GM21515 (cell line): ENCODE measurements around the gene ZBTB5.
"Not testable (repeated sequence)": the region's sequence is repeated elsewhere in the genome, so short reads cannot be mapped to it uniquely, and the experiment has no call there.

Experiments
- ATAC-seq: cut with Tn5 transposase; IDR thresholded peaks from one replicate; pipeline ENCODE4 v1.9.1; 2021; ENCODE audit not compliant: unreplicated experiment

The ZBTB5 gene

DNA sequence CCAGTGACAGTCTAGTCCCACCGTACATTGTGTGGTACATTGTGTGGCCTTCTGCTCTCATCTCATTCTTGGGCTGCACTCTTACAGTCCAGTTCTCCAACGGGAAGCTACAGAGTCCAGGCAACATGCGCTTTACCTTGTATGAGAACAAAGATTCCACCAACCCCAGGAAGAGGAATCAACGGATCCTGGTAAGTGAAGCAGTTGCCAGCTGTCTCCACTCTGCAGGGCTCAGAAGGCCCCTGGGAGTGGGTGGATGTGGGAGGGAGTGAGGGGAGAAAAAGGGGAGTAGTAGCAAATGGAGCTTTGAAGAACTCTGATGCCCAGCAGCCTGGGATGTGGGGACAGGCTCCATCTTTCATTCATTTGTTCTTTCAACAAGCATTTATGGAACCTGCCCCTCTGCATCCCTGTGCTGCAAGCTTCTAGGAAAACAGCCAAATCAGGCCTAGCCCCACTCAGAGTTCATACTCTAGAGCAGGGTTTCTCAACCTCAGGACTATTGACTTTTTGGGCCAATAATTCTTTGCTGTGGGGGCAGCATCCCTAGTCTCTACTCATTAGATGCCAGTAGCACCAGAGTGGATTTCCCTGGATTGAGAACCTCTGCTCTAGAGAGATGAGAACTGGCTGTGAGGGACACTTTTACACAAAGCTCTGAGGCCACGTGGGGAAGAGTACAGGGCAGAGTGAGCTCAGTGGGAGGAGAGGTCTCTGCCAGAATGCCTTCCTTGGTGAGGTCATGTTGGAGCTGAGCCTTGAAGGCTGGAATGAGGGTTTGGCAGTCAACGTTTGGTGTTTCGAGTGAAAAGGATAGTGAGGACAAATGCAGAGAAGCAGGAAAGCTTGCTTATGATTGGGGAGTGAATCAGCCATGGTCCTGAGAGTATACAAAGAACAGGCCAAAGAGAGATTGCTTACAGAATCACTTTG, 21.6 kb upstream of the ZBTB5 start:
- no peak for ATAC-seq

DNA sequence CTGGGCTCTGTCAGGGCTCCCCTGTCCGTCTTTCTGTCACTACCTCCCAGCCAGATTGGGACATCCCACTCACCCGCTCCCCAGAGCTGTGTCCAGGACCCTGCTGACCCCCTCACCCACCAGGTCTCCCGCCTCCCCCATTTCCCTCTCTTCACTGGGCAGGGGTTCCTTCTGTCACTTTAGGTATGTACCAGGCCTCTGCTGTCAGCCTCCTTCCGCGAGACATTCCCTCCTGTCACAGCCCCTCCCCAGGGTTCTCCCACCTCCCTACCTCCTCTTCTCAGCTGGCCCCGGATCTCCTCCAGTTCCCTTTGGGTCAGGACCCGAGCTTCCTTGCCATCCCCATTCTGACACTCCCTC, 21.0 kb upstream of the ZBTB5 start:
- ATAC-seq: no peak

DNA sequence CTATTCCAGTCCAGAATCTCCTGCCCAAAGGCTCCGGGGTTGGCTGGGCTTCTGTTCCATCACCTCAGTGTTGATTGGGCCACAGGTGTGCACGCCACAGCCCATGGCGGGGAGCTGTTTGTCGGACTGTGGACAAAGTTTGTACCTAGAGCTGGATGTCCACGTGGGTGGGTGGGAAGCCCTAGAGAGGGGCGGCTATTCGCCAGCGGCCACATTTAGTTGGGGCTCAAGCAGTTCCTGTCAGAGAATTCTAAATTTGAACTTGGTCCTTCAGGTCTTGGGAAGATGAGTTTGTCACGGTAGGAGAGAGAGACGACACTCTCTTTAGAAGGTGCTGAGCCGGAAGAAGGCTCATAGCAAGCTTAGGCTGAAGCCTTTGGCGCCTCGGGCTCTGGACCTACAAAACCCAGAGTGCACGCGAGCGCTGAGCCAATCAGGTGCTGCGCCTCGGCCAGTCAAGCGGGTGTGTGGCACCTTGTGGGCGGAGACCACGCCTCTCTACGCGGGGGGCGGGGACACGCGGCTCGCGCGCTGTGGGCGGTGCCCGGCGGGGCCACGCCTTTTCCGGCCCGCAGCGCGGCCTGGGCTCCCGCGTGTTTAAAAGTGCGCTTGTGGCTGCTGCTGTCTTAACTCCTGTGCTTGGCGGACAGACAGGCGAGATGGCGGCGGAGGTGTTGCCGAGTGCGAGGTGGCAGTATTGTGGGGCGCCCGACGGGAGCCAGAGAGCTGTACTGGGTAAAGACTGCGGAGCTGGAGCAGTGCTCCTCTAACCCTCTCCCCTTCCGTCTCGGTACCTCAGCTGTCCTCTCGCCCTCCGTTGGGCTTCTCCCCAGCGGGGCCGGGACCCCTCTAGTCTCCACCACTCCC, 20.4 kb upstream of the ZBTB5 start, which contains the start of gene POLR1E:
Gene POLR1E (plus strand): TSS at position 560 of the 867 bp plus-strand sequence. CDS start 100 bp downstream, at position 660.
- peak; percentile 98 for ATAC-seq

DNA sequence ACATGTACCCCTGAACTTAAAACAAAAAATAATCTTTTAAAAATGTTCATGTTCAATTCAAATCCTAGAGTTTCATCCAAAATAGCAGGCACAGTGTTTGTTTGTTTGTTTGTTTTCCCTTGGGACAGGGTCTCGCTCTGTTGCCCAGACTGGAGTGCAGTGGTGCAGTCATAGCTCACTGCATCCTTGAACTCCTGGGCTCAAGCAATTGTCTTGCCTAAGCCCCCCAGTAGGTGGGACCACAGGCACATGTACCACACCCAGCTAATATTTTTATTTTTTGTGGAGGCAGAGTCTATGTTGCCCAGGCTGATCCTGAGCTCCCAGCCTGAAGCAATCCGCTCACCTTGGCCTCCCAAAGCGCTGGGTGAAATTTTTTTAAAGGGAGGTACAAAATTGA, 15.5 kb upstream of the ZBTB5 start:
- no peak for ATAC-seq

DNA sequence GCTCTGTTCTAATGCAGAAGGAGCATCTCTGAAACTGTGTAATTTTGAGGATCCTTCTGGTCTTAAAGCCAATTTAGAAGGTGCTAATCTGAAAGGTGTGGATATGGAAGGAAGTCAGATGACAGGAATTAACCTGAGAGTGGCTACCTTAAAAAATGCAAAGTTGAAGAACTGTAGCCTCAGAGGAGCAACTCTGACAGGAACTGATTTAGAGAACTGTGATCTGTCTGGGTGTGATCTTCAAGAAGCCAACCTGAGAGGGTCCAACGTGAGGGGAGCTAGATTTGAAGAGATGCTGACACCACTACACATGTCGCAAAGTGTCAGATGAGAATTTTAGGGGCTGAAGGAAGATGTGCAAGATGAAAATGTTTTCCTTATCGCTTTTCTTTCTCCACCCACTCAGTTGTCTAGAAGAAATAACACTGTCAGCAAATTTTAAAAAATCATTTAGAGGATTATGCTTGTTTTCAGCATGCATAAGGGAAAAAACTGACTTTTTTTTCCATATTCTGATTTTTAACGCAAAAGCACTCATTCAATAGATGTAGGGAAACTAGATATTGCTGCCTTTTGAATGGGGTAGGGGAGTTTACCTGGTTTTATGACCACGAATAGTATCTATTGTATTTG, 12.9 kb upstream of the ZBTB5 start:
- ATAC-seq: not testable (repeated sequence)

DNA sequence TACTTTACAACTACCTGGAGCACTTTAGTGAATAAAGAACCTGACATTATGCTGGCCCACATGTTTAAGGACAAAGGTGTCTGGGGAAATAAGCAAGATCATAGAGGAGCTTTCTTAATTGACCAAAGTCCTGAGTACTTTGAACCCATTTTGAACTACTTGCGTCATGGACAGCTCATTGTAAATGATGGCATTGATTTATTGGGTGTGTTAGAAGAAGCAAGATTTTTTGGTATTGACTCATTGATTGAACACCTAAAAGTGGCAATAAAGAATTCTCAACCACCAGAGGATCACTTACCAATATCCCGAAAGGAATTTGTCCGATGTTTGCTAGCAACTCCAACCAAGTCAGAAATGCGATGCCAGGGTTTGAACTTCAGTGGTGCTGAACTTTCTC, 12.2 kb upstream of the ZBTB5 start:
- not testable (repeated sequence) for ATAC-seq

DNA sequence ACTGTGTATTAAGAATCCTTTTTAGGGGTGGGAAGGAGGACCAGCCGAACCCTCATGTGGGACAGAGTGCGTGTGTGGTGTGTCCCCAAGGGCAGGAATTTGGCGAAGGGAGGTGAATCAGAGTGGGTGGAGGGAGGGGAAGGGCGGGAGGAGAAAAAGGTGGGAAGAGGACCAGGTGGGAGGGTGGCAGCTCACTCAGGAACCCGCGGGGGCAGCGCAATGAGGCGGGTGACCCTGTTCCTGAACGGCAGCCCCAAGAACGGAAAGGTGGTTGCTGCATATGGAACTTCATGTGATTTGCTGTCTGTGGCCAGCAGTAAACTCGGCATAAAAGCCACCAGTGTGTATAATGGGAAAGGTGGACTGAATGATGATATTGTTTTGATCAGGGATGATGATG, 11.7 kb upstream of the ZBTB5 start:
- no peak for ATAC-seq

DNA sequence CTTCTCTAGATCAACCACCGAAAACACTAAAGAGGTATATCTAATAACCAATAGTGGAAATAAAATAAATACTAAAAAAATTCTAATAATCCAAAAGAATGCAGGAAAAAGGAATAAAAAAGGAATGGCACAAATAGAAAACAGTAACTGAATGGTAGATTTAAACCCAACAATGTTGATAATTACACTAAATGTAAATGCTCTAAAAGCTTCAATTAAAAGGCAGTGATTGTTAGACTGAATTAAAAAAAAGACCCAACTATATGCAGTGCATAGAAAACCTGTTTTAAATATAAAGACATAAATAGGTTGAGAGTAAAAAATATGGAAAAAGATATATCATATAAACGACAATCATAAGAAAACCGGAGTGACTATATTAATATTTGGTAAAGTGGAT, 9.2 kb upstream of the ZBTB5 start:
- ATAC-seq: no peak

DNA sequence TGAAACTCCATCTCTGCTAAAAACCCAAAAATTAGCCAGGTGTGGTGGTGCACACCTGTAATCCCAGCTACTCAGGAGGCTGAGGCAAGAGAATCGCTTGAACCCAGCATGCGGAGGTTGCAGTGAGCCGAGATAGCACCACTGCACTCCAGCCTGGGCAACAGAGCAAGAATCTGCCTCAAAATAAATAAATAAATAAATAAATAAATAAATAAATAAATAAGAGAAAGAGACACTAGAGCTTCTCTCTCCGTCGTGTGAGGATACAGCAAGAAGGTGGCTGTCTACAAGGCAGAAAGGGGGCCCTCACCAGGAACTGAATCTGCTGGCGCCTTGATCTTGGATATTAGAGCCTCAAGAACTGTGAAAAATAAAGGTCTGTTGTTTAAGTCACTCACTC, 8.7 kb upstream of the ZBTB5 start:
- ATAC-seq: not testable (repeated sequence)

DNA sequence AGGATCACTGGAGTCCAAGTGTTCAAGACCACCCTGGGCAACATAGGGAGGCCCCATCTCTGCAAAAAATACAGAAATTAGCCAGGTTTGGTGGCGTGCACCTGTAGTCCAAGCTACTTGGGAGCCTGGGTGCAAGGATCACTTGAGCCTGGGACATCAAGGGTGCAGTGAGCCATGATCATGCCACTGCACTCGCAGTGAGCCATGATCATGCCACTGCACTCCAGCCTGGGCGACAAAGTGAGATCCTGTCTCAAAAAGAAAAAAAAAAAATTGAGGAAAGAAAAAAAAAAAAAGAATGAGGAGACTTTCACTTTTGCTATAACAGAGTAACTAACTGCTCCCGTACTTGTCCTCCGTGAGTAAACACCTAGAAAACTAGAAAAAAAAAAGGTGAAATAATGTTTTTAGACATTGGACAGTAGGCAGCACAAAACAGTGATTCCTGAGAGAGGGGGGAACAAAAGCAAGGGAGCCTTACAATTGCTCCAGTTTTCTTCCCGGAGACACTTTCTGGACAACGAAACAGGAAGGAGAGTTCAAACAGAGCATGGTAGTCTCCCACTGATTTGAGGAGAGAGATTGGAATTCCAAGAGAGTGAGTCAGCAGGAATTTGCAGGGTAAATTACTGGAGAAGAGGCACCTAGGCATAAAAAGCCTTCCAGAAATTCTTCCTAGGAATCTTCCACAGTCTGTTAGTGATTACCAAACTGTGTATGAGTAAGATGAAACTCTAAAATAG, 6.9 kb upstream of the ZBTB5 start:
- no peak for ATAC-seq

DNA sequence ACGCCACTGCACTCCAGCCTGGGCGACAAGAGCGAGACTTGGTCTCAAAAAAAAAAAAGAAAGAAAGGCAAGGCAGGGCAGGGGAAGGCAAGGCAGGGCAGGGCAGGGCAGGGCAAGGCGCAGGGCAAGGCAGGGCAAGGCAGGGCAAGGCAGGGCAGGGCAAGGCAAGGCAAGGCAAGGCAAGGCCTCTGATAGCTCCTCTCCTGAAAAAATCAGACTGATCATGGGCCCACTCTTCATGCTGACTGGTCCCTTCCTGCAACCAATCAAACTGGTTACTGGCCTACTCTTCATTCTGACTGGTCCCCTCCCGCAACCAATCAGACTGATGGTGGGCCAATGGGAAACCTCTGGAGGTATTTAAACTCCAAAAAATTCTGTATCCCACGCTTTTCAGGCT, 3.4 kb upstream of the ZBTB5 start:
- ATAC-seq: no peak

DNA sequence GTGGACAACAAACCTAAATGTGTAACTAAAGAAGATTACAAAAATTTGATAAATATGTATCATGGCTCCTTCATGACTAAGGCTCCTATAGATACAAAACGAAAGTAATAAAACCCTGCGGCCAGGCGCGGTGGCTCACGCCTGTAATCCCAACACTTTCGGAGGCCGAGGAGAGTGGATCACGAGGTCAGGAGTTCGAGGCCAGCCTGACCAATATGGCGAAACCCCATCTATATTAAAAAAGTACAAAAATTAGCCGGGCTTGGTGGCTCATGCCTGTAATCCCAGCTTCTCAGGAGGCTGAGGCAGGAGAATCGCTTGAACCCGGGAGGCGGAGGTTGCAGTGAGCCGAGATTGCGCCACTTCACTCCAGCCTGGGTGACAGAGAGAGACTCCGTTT, 2.3 kb upstream of the ZBTB5 start:
- ATAC-seq: not testable (repeated sequence)

DNA sequence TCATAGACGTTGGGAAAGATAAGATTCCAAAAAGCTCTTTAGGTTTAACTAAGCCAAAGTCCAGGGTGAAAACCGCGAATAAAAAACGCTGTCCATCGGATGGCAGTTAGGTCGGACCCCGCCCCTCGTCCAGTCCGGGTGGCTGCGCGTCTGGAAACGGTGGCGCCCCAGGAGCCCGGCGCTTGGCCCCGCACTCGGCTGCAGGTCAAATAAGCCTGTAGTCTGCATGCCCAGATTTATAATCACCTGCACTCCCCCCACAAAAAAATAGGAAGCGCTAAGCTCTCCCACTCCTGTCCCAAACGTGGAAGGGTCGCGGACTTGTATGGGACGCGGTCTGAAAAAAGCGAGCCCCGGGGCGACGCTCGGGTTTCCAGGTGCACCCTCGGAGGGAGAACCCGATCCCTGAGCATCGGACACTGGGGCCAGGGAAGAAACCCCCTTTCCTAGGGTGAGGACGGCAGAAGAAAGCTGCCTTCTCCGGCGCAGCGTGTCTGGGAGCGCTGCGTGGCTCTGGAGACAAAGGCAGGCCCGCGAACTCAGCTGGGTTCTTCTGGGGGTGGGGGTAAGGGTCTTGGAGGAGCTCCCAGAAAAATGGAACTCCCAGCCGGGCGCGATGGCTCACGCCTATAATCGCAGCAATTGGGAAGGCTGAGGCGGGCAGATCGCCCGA, 923 bp upstream of the ZBTB5 start:
- peak; percentile 10 for ATAC-seq

DNA sequence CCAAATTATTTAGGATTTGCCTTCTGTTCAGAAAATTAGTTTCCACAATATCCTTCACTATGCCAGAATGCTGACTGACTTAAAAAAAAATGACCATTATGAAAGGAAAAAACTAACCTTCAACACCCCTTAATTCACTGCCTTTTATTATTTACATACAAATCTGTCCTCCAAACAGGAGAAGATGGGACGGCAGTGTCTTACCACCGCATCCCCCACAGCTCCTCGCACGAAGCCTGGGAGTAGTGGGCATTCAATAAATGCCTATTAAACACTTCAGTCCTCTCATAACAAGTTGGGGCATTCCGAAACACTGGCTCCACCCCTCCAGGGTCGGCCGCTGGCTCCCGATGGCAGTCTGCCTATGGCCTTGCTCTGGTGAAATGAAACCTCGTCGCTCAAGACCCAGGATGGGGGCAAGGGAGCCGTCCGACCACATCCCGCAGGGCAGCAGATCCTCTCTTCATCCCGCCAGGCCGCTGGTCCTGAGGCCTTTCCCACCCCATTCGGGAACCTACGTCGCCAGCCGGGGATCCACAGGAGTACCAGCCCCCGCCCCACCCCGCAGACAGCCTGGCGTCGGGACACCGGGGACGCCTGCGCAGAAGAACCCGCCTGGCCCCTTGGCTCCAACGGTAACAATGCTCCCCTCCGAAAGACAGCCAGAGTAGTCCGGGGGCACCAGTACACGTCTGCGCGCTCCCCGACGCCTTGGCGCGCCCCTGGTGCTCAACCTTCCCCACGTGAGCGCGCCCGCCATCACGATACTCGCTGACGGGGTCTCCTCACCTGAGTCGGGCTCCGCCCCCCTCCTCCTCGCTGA, 613 bp downstream of the ZBTB5 start:
- ATAC-seq: peak; percentile 31

DNA sequence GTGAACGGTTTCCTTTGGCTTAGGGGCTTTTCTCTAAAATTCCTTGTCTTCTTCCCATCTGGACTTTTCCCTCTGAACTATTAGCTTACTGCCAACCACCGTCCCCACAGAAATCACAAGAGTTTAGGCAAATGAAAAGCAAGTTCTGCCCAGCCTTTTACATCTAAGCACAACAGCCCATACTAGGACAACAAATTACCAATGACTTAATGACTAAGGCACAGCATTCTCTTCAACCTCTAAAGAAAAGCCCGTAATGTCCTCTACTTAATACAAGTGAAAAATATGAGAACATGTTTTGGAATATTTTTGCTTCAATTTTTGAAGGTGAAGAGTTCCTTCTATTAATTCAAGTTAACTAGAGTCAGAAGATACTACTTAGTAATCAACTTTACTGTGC, 1.2 kb downstream of the ZBTB5 start:
- ATAC-seq: no peak

DNA sequence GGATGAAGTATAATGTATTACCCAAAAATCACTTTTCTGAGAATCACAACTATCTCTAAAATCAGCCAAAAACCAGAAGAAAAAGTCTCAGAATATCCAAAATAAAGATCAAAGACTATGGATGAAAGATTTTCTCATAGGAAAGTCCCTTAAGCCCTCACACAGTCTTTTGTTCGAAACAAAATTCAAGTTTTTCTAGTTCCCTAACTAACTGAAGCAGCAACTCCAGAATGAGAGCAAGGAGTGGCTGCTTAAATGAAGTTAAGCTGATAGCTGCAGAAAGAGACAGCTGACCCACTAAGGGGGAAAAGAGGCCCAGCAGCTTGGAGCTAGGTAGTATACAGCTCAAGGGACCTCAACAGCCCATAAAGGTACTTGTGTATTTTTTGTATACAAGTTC, 8.4 kb downstream of the ZBTB5 start:
- ATAC-seq: no peak

DNA sequence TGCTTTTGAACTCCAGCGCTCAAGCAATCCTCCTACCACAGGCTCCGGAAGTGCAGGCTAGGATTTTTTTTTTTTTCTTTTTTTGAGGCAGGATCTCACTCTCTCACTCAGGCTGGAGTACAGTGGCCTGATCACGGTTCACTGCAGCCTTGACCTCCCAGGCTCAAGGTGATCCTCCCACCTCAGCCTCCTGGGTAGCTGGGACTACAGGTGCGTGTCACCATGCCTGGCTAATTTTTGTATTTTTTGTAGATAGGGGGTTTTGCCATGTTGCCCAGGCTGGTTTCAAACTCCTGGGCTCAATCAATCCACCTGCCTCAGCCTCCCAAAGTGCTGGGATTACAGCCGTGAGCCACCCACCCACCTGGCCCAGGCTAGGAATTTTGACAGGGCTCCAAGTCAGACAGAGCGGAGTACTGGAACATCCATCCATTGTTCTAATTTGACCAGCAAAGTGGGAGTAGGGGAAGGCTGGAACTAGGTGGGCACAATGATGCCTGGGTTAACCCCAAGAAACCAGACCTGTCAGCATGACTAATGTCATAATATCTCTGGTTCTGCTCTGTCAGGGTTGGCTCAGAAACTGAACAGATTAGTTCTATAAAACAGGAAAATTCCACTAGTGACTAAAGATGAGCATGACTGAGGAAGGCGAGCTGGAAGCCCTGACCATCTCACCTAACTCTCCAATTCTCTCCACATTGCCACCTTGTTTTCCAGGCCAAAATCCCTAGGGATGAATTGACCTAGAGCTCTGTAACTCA, 9.2 kb downstream of the ZBTB5 start:
- ATAC-seq: no peak

DNA sequence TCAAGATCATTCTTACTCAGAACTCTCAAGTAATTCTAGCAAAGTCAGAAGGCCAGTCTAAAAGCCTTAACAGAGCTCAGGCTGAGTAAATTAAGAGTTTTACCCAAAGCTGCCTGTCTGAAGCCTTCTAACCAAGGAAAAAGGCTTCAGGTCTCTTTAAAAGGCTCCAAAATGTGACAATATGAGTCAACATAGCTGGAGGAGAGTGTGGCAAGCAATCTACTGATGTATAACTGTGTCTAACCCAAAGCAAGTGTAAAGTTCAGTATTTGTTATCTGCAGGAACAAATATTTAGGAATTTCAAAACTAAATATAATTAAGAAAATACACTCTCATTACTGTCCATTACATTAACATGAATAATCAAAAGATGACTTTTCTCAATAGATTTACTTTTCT, 11.0 kb downstream of the ZBTB5 start:
- ATAC-seq: no peak

DNA sequence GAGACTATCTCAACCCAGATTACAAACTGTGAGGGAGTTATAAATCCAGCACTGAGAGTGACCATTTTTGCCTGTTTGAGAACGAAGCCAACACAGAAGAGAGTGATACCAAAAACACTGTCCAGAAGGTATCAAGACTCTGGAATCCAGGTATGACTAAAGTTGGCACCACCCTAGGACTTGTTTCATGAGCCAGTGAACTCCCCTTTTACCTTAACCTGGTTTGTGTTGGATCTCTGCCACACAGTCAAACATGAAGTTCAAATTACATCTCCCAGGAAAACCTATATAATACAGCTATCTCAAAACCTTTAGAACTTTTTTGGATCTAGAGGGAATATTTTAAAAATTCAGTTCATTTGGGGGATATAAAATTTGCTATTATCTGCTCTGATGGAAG, 11.4 kb downstream of the ZBTB5 start:
- no peak for ATAC-seq
